NCI-H526 treated with DMSO at 0.1 percent for 48 hours (cell line): ENCODE data around the gene ZNF282.
"Not testable (repeated sequence)": the region's sequence is repeated elsewhere in the genome, so short reads cannot be mapped to it uniquely, and the experiment has no call there.

Source experiments
- DNase-seq: peaks from one replicate; lab custom pipeline; 2025; lab: John Stamatoyannopoulos, UW

The ZNF282 gene

GRCh38 chr7:149225656-149226055, 30.3 kb downstream of the ZNF282 start:
- DNase-seq, result no peak

- DNase-seq, result not testable (repeated sequence)
Measured at GRCh38 chr7:149226366-149226765, 31.0 kb downstream of the ZNF282 start.

- no peak for DNase-seq
Measured at GRCh38 chr7:149226840-149227494, 31.6 kb downstream of the ZNF282 start.

GRCh38 chr7:149228831-149229471, 33.6 kb downstream of the ZNF282 start:
- no peak for DNase-seq

- DNase-seq, result no peak
Measured at GRCh38 chr7:149229526-149229925, 34.2 kb downstream of the ZNF282 start.

GRCh38 chr7:149232362-149232761, 37.0 kb downstream of the ZNF282 start:
- no peak for DNase-seq

GRCh38 chr7:149233655-149234204, 38.4 kb downstream of the ZNF282 start:
- DNase-seq, result not testable (repeated sequence)

- DNase-seq, result no peak
Measured at GRCh38 chr7:149237502-149237901, 42.2 kb downstream of the ZNF282 start.

GRCh38 chr7:149238051-149238450, 42.7 kb downstream of the ZNF282 start:
- DNase-seq, result no peak

- DNase-seq, result peak; percentile 87
Measured at GRCh38 chr7:149239345-149240143, 44.2 kb downstream of the ZNF282 start, which contains the start of gene ZNF212. Gene ZNF212, plus strand, starts transcription at chr7:149239651. Its CDS starts 128 bp downstream, at chr7:149239779.

- no peak for DNase-seq
Measured at GRCh38 chr7:149240637-149241036, 45.3 kb downstream of the ZNF282 start.

GRCh38 chr7:149241696-149242095, 46.4 kb downstream of the ZNF282 start:
- no peak for DNase-seq

- no peak for DNase-seq
Measured at GRCh38 chr7:149245244-149245643, 49.9 kb downstream of the ZNF282 start.

- no peak for DNase-seq
Measured at GRCh38 chr7:149245744-149246143, 50.4 kb downstream of the ZNF282 start.

GRCh38 chr7:149248777-149249176, 53.4 kb downstream of the ZNF282 start:
- no peak for DNase-seq

GRCh38 chr7:149250151-149250550, 54.8 kb downstream of the ZNF282 start:
- not testable (repeated sequence) for DNase-seq

- not testable (repeated sequence) for DNase-seq
Measured at GRCh38 chr7:149251518-149251917, 56.2 kb downstream of the ZNF282 start.

GRCh38 chr7:149252378-149252777, 57.0 kb downstream of the ZNF282 start:
- DNase-seq, result no peak

GRCh38 chr7:149253665-149254064, 58.3 kb downstream of the ZNF282 start:
- no peak for DNase-seq

- DNase-seq, result no peak
Measured at GRCh38 chr7:149254181-149254858, 59.0 kb downstream of the ZNF282 start.

- no peak for DNase-seq
Measured at GRCh38 chr7:149255174-149255573, 59.8 kb downstream of the ZNF282 start.

GRCh38 chr7:149256568-149256967, 61.2 kb downstream of the ZNF282 start:
- DNase-seq, result no peak
